Measurements from ENCODE around the gene TUB. TPM values are rescaled to one million over a fixed set of nuclear protein-coding genes. Genes with fewer than 3 reads are reported as not detected.

TUB gene
- total and polyA plus RNA-seq, 2 experiments from 2014 or later = 3.3 to 12.3 TPM

DNA sequence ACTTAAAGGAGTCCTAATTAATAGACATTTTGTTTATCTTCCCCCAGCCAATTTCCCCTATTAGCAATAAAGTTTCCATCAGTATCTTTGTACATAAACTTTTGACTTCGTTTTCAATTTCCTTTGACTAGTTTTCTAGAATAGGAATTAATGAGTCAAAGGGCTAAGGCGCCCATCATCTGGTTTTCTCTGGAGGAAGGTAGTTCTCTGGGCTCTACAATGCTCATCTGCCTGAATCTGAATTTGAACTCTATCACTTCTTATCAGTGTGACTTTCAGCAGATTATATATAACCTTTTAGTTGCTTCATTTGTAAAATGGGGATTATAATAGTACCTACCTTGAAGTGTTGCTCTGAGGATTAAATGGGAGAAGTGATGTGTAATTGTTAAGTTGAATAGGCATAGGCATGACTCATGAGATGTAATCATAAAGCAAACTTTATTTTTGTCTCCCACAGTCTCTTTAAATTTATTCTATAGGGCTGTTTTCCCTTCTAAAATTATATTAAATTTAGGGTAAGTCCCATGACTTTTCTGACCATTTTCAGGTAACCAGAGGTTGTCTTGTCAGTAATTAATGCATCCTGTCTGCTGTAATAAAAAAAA lies 5.8 kb upstream of the TUB start:
- no peak overlapping the region for H2AFZ ChIP-seq
- H3K4me3 ChIP-seq = no peak overlapping the region
- no peaks in the 10 kb centered on the region for H3K79me2 ChIP-seq (ENCODE audit: insufficient read depth)
- H3K27me3 ChIP-seq (replicated peaks; ENCODE audit: insufficient read depth) = no peaks in the 10 kb centered on the region
- no peak overlapping the region for H3K27ac ChIP-seq
- H3K9ac ChIP-seq = no peak overlapping the region
- H3K4me1 ChIP-seq (ENCODE audit: insufficient read depth) = peaks cover 5% of the 10 kb centered on the region; the same call in 1 of the 2 replicates
- TF ChIP-seq EZH2 (IDR thresholded peaks at IDR 0.05; ENCODE audit: insufficient read depth, poor library complexity, severe bottlenecking) (no peak), EZH2phosphoT487 (IDR thresholded peaks at IDR 0.05; ENCODE audit: insufficient read depth, low read depth) (no peak)
- H3K9me3 ChIP-seq (ENCODE audit: low read depth) = no peaks in the 10 kb centered on the region
- WGBS, 2 experiments (ENCODE audit: low coverage in 1 of 2, low lambda C conversion rate in 2 of 2, missing lambda C conversion rate in 2 of 2) = 27 to 34% methylated on average over 2 of the region's 2 CpGs
- no peak overlapping the region for H3K4me2 ChIP-seq (ENCODE audit: unreplicated experiment)
- H4K20me1 ChIP-seq (ENCODE audit: insufficient read depth) = no peaks in the 10 kb centered on the region
- DNase-seq = peak; percentile 48
- in situ Hi-C loops (cut with MboI) = no loop called here
- no peaks in the 10 kb centered on the region for H3K36me3 ChIP-seq (ENCODE audit: low read depth)
- peaks cover 8% of the 10 kb centered on the region; the same call in 1 of the 2 replicates for H3F3A ChIP-seq (ENCODE audit: insufficient read depth)
- H3K9me2 ChIP-seq (ENCODE audit: insufficient read depth) = no peaks in the 10 kb centered on the region

DNA sequence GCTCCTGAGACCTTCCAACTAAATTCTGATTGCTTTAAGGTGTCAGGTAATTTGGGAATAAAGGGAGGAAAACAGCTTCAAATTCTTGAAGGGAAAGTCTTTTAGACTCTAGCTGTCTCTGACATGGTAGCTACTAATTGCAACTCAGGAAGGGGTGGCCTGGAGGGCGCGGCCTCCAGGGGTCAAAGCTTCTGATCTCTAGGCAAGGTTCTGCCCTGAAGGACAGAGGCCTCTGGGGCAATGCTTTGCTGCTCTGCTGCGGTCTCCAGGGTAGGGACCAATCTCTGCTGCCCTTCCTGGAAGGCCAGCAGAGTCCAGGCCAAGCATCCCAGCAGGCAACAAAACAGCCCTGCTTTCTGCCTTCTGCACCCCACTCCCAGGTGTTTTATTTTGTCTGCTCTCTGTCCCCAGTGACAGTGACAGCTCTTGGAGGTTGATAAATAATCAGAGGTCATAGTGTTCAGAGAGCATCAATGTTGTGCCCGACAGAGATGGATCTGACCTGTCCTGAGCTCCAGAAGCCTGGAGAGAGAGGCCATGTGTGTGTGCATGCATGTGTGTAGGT lies 1.8 kb upstream of the TUB start:
- 84 to 85% methylated on average over 4 of the region's 4 CpGs for WGBS, 2 experiments (ENCODE audit: low coverage in 1 of 2, low lambda C conversion rate in 2 of 2, missing lambda C conversion rate in 2 of 2)
- Histone ChIP-seq H3K9me2 (ENCODE audit: insufficient read depth) (no peaks in the 10 kb centered on the region), H3K36me3 (ENCODE audit: low read depth) (no peaks in the 10 kb centered on the region), H3K27ac (no peak overlapping the region), H3K9ac (no peak overlapping the region), H3F3A (ENCODE audit: insufficient read depth) (peaks cover 8% of the 10 kb centered on the region; the same call in 1 of the 2 replicates), H3K79me2 (ENCODE audit: insufficient read depth) (peaks cover 20% of the 10 kb centered on the region), H4K20me1 (ENCODE audit: insufficient read depth) (no peaks in the 10 kb centered on the region), H3K27me3 (replicated peaks; ENCODE audit: insufficient read depth) (no peaks in the 10 kb centered on the region), H2AFZ (no peak overlapping the region), H3K4me3 (no peak overlapping the region), H3K4me2 (ENCODE audit: unreplicated experiment) (no peak overlapping the region), H3K9me3 (ENCODE audit: low read depth) (no peaks in the 10 kb centered on the region), H3K4me1 (ENCODE audit: insufficient read depth) (peaks cover 5% of the 10 kb centered on the region; the same call in 1 of the 2 replicates)
- no peak for TF ChIP-seq EZH2phosphoT487 (IDR thresholded peaks at IDR 0.05; ENCODE audit: insufficient read depth, low read depth)
- TF ChIP-seq EZH2 (IDR thresholded peaks at IDR 0.05; ENCODE audit: insufficient read depth, poor library complexity, severe bottlenecking) = no peak
- DNase-seq = no peak
- in situ Hi-C loops (cut with MboI) = no loop called here

DNA sequence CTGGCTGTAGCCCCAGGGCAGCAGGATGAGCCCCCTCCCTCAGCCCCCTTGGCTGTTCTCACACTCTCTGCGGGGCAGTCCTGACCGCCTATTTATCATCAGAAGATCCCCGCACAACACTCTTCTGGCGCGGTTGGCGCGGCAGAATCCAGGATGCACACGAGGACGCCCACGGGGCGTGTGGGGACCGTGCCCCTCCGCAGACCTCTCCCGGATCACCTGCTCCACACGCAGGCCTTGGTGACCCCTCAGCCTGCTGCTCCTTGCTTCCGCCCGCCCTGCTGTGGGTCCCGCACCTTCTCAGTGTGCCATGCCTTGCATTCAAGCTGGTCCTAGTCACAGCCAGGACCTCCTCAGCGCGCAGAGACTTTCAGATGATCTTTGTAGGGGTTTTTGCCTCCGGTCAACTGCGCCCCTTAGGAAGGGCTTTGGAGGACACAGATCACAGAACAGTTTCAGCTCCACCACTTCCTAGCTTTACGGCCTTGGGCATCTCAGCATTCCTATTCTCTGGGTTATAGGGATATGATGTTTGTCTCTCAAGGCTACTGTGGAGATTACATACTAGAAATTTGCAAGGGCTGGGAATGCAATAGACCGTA lies 841 bp upstream of the TUB start:
- peaks cover 29% of the 10 kb centered on the region for H3K79me2 ChIP-seq (ENCODE audit: insufficient read depth)
- peak overlapping the region; percentile 74 for H3K4me3 ChIP-seq
- TF ChIP-seq EZH2 (IDR thresholded peaks at IDR 0.05; ENCODE audit: insufficient read depth, poor library complexity, severe bottlenecking) (no peak), EZH2phosphoT487 (IDR thresholded peaks at IDR 0.05; ENCODE audit: insufficient read depth, low read depth) (no peak)
- peak overlapping the region; percentile 39 for H3K4me2 ChIP-seq (ENCODE audit: unreplicated experiment)
- no peaks in the 10 kb centered on the region for H3K36me3 ChIP-seq (ENCODE audit: low read depth)
- peak overlapping the region; percentile 84; the same call in 1 of the 2 replicates for H3K9ac ChIP-seq
- H3K9me3 ChIP-seq (ENCODE audit: low read depth) = no peaks in the 10 kb centered on the region
- no peak overlapping the region for H3K27ac ChIP-seq
- H3K9me2 ChIP-seq (ENCODE audit: insufficient read depth) = no peaks in the 10 kb centered on the region
- 89 to 94% methylated on average over 12 to 24 of the region's 24 CpGs for WGBS, 2 experiments (ENCODE audit: low coverage in 1 of 2, low lambda C conversion rate in 2 of 2, missing lambda C conversion rate in 2 of 2)
- peaks cover 6% of the 10 kb centered on the region; the same call in 1 of the 2 replicates for H3F3A ChIP-seq (ENCODE audit: insufficient read depth)
- H3K4me1 ChIP-seq (ENCODE audit: insufficient read depth) = peaks cover 5% of the 10 kb centered on the region; the same call in 1 of the 2 replicates
- H3K27me3 ChIP-seq (replicated peaks; ENCODE audit: insufficient read depth) = no peaks in the 10 kb centered on the region
- in situ Hi-C loops (cut with MboI) = no loop called here
- peak overlapping the region; percentile 73 for H2AFZ ChIP-seq
- DNase-seq = no peak
- no peaks in the 10 kb centered on the region for H4K20me1 ChIP-seq (ENCODE audit: insufficient read depth)

DNA sequence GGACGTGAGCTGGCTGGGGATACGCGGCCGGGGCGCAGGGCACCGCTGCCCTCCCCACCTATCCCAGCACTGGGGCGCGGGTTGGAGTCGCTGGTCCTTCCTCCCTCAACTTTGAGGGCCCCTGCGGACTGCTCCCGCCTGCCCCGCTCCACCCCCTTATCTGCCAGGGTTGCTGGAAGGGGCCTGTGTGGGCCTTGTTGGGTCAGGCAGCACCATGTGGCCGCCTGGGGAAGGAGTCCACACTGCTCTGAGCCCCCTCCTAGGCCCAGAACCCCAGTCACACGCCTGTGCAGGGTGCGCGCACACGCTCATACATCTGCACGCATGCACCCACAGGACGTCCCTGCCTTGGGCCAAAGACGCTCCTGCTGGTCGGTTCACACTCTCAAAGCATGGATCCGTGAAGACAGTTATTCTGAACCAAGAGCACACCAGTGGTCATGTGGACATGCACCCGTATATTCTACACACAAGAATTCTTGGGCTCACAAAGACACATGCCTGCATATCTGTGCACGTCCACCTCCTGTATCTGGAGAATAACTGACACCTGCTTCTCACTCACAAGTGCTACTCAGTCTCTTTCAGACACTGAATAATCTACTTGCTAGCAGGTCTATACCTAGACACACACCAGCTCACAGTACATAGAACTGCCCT lies 710 bp downstream of the TUB start:
- Histone ChIP-seq H3K4me3 (peak overlapping the region; percentile 74), H3K9me2 (ENCODE audit: insufficient read depth) (no peaks in the 10 kb centered on the region), H3K4me1 (ENCODE audit: insufficient read depth) (peaks cover 5% of the 10 kb centered on the region; the same call in 1 of the 2 replicates), H3F3A (ENCODE audit: insufficient read depth) (no peaks in the 10 kb centered on the region), H2AFZ (peak overlapping the region; percentile 64), H3K9ac (peak overlapping the region; percentile 84), H3K79me2 (ENCODE audit: insufficient read depth) (peaks cover 35% of the 10 kb centered on the region), H3K36me3 (ENCODE audit: low read depth) (no peaks in the 10 kb centered on the region), H3K9me3 (ENCODE audit: low read depth) (no peaks in the 10 kb centered on the region), H4K20me1 (ENCODE audit: insufficient read depth) (no peaks in the 10 kb centered on the region), H3K4me2 (ENCODE audit: unreplicated experiment) (peak overlapping the region; percentile 75), H3K27ac (no peak overlapping the region), H3K27me3 (replicated peaks; ENCODE audit: insufficient read depth) (no peaks in the 10 kb centered on the region)
- 5 to 6% methylated on average over 24 of the region's 24 CpGs for WGBS, 2 experiments (ENCODE audit: low coverage in 1 of 2, low lambda C conversion rate in 2 of 2, missing lambda C conversion rate in 2 of 2)
- in situ Hi-C loops (cut with MboI) = no loop called here
- DNase-seq = peak; percentile 69
- TF ChIP-seq EZH2phosphoT487 (IDR thresholded peaks at IDR 0.05; ENCODE audit: insufficient read depth, low read depth) (no peak), EZH2 (IDR thresholded peaks at IDR 0.05; ENCODE audit: insufficient read depth, poor library complexity, severe bottlenecking) (no peak)
